GM12878 (cell line): ENCODE measurements around the gene ZNF341. TPM values are rescaled to one million over a fixed set of nuclear protein-coding genes. Genes with fewer than 3 reads are reported as not detected.

Experiments used
- ATF7 ChIP-seq: fragments of 450-650 bp; IDR thresholded peaks from 2 replicates; pipeline ENCODE4 v1.6.1; 2016; ENCODE audit warnings: low read depth, mild to moderate bottlenecking
- DPF2 ChIP-seq: fragments of 450-650 bp; IDR thresholded peaks from 2 replicates; pipeline ENCODE4 v1.6.1; 2017; ENCODE audit warnings: mild to moderate bottlenecking
- EP300 ChIP-seq, 2 experiments: fragments of 150-350 bp in 1 of 2; IDR thresholded peaks; 2 replicates each; pipeline ENCODE4 v1.6.1; 2011 to 2012; ENCODE audit warnings: low read depth in 2 of 2, low read length in 2 of 2, borderline replicate concordance in 1 of 2, improper control_type of control experiment in 1 of 2, inconsistent platforms in 1 of 2; ENCODE audit not compliant: control insufficient read depth in 1 of 2
- HDAC2 ChIP-seq: fragments of 200-600 bp; sonication (generic); IDR thresholded peaks from 2 replicates; pipeline ENCODE4 v1.6.1; 2017
- JUNB ChIP-seq: IDR thresholded peaks from 2 replicates; pipeline ENCODE4 v1.6.1; 2016; ENCODE audit warnings: antibody characterized with exemption, mild to moderate bottlenecking
- NFYB ChIP-seq: IDR thresholded peaks from 2 replicates; pipeline ENCODE4 v1.6.1; 2011; ENCODE audit warnings: low read depth, mild to moderate bottlenecking, low read length, improper control_type of control experiment, moderate library complexity; ENCODE audit not compliant: insufficient read depth
- PML ChIP-seq: IDR thresholded peaks from 2 replicates; pipeline ENCODE4 v1.6.1; 2012; ENCODE audit warnings: low read length, inconsistent platforms
- SMARCA5 ChIP-seq: fragments of 450-650 bp; IDR thresholded peaks from 2 replicates; pipeline ENCODE4 v1.6.1; 2017; ENCODE audit warnings: mild to moderate bottlenecking
- SPI1 ChIP-seq: IDR thresholded peaks from 2 replicates; pipeline ENCODE4 v1.6.1; 2011; ENCODE audit warnings: low read depth, mild to moderate bottlenecking, low read length, moderate library complexity, borderline replicate concordance; ENCODE audit not compliant: insufficient read depth
- SUPT20H ChIP-seq: IDR thresholded peaks from 2 replicates; pipeline ENCODE4 v1.6.1; 2011; ENCODE audit warnings: low read depth, mild to moderate bottlenecking, low read length, moderate library complexity, borderline replicate concordance; ENCODE audit not compliant: control insufficient read depth
- TCF7 ChIP-seq: IDR thresholded peaks from 2 replicates; pipeline ENCODE4 v1.6.1; 2014; ENCODE audit warnings: antibody characterized with exemption, borderline replicate concordance
- YY1 ChIP-seq: IDR thresholded peaks from 2 replicates; pipeline ENCODE4 v1.6.1; 2011; ENCODE audit warnings: low read depth, mild to moderate bottlenecking, low read length
- ZZZ3 ChIP-seq: IDR thresholded peaks from 2 replicates; pipeline ENCODE4 v1.6.1; 2011; ENCODE audit warnings: low read depth; ENCODE audit not compliant: control insufficient read depth, insufficient read length
- polyA plus RNA-seq, 11 experiments: library from polyadenylated mRNA; depleted of rRNA in 4 of 11; unstranded in 6 of 11; stranded (reverse) in 5 of 11; fragments of >200 nt; fragmentation: Nextera tagmentation in 4 of 11; fragmentation: Illumina TruSeq in 1 of 11; extraction: Ambion mirVana in 4 of 11; extraction: Trizol in 1 of 11; gene quantifications; 1 replicate in 1 of 11; 2 replicates in 10 of 11; pipeline versions ENCODE4 v1.2.1 to v1.2.3, GENCODE V29; 2011 to 2016; ENCODE audit warnings: inconsistent platforms in 2 of 11, missing spikeins in 2 of 11, low read depth in 1 of 11
- total RNA-seq, 4 experiments: library from RNA; depleted of rRNA in 3 of 4; stranded (reverse); fragments of >200 nt in 3 of 4; fragmentation: Illumina TruSeq in 1 of 4; extraction: Trizol in 1 of 4; gene quantifications; 2 replicates each; pipeline versions ENCODE4 v1.2.1 to v1.2.3, GENCODE V29; 2013 to 2021
- TF ChIP-seq, protein P1 (sequence below): IDR thresholded peaks from 2 replicates; pipeline ENCODE4 v1.6.1; 2012; ENCODE audit warnings: improper control_type of control experiment, low read depth, low read length; ENCODE audit not compliant: insufficient replicate concordance
- TF ChIP-seq, protein P2 (sequence below): fragments of 450-650 bp; conservative IDR thresholded peaks from 2 replicates; pipeline ENCODE4 v1.6.1; 2017; ENCODE audit warnings: mild to moderate bottlenecking, moderate library complexity
- TF ChIP-seq, protein P3 (sequence below): fragments of 450-650 bp; IDR thresholded peaks from 2 replicates; pipeline ENCODE4 v1.6.1; 2017; ENCODE audit warnings: low read depth, mild to moderate bottlenecking, moderate library complexity
- TF ChIP-seq, protein P4 (sequence below): IDR thresholded peaks from 2 replicates; pipeline ENCODE4 v1.6.1; 2011; ENCODE audit warnings: low read depth, low read length, improper control_type of control experiment, borderline replicate concordance
- TF ChIP-seq, protein P5 (sequence below): IDR thresholded peaks from 2 replicates; pipeline ENCODE4 v1.6.1; 2011; ENCODE audit warnings: mild to moderate bottlenecking, low read depth, low read length, moderate library complexity; ENCODE audit not compliant: insufficient replicate concordance

Gene ZNF341
- total and polyA plus RNA-seq, 10 of the 15 experiments (the other 5 are each of a cell fraction or from before 2014, with no cell fraction given): 0.18 to 5.0 (median 2.6) TPM

DNA sequence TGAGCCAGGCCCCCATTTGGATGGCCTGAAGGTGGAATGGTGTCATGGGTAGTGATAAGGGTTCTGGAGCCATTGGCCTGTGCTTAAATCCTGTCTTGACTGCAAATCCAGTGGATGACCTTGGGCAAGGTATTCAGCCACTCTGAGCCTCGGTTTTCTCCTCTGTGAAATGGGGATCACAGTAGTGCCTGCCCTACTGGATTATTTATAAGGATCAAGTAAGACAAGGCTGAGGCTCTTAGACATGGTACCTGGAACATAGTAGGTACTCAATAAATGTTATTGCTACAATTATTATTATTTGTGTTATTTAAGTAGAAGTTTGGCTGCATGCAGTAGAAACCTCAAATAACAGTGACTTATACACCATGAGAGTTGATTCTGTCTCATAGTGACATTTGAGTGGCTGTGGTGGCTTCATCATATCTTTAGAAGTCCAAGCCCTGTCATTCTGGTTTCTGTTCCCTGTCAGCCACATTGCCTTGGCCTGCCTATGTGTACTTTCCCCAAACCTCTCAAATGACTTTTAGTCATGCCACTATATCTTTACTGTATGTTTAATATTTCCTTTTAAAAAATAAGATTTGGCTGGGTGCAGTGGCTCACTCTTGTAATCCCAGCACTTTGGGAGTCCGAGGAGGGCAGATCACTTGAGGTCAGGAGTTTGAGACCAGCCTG, 41.8 kb downstream of the ZNF341 start (continued):
- TF ChIP-seq TCF7 (peak; percentile 57; the same call in 1 of the 2 replicates), PML (peak; percentile 51; the same call in 1 of the 2 replicates), SMARCA5 (peak; percentile 93), HDAC2 (no peak), SPI1 (peak; percentile 88), JUNB (peak; percentile 59; the same call in 1 of the 2 replicates), YY1 (0 out of 2 replicates have a peak, but pooled peaks have one; percentile 32), ZZZ3 (no peak), SUPT20H (no peak), ATF7 (peak; percentile 71), EP300 (IDR thresholded peaks at IDR 0.05; ENCODE audit: borderline replicate concordance in 1 of 2, control insufficient read depth in 1 of 2, low read depth in 2 of 2, low read length in 2 of 2) (peak; percentile 66 to 80; a peak in 2 of 4 replicates), DPF2 (peak; percentile 82; the same call in 1 of the 2 replicates), NFYB (0 out of 2 replicates have a peak, but pooled peaks have one; percentile 17)
- TF ChIP-seq, protein P1, sequence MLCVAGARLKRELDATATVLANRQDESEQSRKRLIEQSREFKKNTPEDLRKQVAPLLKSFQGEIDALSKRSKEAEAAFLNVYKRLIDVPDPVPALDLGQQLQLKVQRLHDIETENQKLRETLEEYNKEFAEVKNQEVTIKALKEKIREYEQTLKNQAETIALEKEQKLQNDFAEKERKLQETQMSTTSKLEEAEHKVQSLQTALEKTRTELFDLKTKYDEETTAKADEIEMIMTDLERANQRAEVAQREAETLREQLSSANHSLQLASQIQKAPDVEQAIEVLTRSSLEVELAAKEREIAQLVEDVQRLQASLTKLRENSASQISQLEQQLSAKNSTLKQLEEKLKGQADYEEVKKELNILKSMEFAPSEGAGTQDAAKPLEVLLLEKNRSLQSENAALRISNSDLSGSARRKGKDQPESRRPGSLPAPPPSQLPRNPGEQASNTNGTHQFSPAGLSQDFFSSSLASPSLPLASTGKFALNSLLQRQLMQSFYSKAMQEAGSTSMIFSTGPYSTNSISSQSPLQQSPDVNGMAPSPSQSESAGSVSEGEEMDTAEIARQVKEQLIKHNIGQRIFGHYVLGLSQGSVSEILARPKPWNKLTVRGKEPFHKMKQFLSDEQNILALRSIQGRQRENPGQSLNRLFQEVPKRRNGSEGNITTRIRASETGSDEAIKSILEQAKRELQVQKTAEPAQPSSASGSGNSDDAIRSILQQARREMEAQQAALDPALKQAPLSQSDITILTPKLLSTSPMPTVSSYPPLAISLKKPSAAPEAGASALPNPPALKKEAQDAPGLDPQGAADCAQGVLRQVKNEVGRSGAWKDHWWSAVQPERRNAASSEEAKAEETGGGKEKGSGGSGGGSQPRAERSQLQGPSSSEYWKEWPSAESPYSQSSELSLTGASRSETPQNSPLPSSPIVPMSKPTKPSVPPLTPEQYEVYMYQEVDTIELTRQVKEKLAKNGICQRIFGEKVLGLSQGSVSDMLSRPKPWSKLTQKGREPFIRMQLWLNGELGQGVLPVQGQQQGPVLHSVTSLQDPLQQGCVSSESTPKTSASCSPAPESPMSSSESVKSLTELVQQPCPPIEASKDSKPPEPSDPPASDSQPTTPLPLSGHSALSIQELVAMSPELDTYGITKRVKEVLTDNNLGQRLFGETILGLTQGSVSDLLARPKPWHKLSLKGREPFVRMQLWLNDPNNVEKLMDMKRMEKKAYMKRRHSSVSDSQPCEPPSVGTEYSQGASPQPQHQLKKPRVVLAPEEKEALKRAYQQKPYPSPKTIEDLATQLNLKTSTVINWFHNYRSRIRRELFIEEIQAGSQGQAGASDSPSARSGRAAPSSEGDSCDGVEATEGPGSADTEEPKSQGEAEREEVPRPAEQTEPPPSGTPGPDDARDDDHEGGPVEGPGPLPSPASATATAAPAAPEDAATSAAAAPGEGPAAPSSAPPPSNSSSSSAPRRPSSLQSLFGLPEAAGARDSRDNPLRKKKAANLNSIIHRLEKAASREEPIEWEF: no peak
- TF ChIP-seq, protein P2, sequence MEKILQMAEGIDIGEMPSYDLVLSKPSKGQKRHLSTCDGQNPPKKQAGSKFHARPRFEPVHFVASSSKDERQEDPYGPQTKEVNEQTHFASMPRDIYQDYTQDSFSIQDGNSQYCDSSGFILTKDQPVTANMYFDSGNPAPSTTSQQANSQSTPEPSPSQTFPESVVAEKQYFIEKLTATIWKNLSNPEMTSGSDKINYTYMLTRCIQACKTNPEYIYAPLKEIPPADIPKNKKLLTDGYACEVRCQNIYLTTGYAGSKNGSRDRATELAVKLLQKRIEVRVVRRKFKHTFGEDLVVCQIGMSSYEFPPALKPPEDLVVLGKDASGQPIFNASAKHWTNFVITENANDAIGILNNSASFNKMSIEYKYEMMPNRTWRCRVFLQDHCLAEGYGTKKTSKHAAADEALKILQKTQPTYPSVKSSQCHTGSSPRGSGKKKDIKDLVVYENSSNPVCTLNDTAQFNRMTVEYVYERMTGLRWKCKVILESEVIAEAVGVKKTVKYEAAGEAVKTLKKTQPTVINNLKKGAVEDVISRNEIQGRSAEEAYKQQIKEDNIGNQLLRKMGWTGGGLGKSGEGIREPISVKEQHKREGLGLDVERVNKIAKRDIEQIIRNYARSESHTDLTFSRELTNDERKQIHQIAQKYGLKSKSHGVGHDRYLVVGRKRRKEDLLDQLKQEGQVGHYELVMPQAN: peak; percentile 46
- TF ChIP-seq, protein P3, sequence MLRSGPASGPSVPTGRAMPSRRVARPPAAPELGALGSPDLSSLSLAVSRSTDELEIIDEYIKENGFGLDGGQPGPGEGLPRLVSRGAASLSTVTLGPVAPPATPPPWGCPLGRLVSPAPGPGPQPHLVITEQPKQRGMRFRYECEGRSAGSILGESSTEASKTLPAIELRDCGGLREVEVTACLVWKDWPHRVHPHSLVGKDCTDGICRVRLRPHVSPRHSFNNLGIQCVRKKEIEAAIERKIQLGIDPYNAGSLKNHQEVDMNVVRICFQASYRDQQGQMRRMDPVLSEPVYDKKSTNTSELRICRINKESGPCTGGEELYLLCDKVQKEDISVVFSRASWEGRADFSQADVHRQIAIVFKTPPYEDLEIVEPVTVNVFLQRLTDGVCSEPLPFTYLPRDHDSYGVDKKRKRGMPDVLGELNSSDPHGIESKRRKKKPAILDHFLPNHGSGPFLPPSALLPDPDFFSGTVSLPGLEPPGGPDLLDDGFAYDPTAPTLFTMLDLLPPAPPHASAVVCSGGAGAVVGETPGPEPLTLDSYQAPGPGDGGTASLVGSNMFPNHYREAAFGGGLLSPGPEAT: peak; percentile 67; the same call in 1 of the 2 replicates
- TF ChIP-seq, protein P4, sequence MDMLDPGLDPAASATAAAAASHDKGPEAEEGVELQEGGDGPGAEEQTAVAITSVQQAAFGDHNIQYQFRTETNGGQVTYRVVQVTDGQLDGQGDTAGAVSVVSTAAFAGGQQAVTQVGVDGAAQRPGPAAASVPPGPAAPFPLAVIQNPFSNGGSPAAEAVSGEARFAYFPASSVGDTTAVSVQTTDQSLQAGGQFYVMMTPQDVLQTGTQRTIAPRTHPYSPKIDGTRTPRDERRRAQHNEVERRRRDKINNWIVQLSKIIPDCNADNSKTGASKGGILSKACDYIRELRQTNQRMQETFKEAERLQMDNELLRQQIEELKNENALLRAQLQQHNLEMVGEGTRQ: no peak
- TF ChIP-seq, protein P5, sequence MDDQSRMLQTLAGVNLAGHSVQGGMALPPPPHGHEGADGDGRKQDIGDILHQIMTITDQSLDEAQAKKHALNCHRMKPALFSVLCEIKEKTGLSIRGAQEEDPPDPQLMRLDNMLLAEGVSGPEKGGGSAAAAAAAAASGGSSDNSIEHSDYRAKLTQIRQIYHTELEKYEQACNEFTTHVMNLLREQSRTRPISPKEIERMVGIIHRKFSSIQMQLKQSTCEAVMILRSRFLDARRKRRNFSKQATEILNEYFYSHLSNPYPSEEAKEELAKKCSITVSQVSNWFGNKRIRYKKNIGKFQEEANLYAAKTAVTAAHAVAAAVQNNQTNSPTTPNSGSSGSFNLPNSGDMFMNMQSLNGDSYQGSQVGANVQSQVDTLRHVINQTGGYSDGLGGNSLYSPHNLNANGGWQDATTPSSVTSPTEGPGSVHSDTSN: peak; percentile 68
